ENCODE data around the gene LYZL6. TPM values are rescaled to one million over a fixed set of nuclear protein-coding genes. Genes with fewer than 3 reads are reported as not detected.
"Not testable (repeated sequence)": the region's sequence is repeated elsewhere in the genome, so short reads cannot be mapped to it uniquely, and the experiment has no call there.

LYZL6 gene
- total RNA-seq, 1 donor from 2014 or later = not detected

GRCh38 chr17:35900708-35901480 lies 42.6 kb downstream of the LYZL6 start:
- intact Hi-C loops (cut with micrococcal nuclease) = no loop called here
- H3K27me3 ChIP-seq (ENCODE audit: low read depth) = peaks cover 43% of the 10 kb centered on the region
- no peak overlapping the region for H3K27ac ChIP-seq (replicated peaks)
- H3K4me3 ChIP-seq = no peak overlapping the region
- DNase-seq = no peak
- H3K4me1 ChIP-seq = no peaks in the 10 kb centered on the region
- H3K36me3 ChIP-seq = no peaks in the 10 kb centered on the region
- no peaks in the 10 kb centered on the region for H3K9me3 ChIP-seq (replicated peaks)
- no peak for TF ChIP-seq CTCF (IDR thresholded peaks at IDR 0.05; ENCODE audit: borderline replicate concordance)

GRCh38 chr17:35900280-35900679 lies 43.2 kb downstream of the LYZL6 start:
- no peaks in the 10 kb centered on the region for H3K4me1 ChIP-seq
- no peak for TF ChIP-seq CTCF (IDR thresholded peaks at IDR 0.05; ENCODE audit: borderline replicate concordance)

GRCh38 chr17:35898283-35899070 lies 45.0 kb downstream of the LYZL6 start:
- no peak for TF ChIP-seq CTCF (IDR thresholded peaks at IDR 0.05; ENCODE audit: borderline replicate concordance)
- intact Hi-C loops (cut with micrococcal nuclease) = no loop called here
- Histone ChIP-seq H3K27ac (replicated peaks) (no peak overlapping the region), H3K36me3 (no peaks in the 10 kb centered on the region), H3K4me1 (no peaks in the 10 kb centered on the region), H3K4me3 (no peak overlapping the region), H3K27me3 (ENCODE audit: low read depth) (peaks cover 30% of the 10 kb centered on the region), H3K9me3 (replicated peaks) (no peaks in the 10 kb centered on the region)
- peak; percentile 28 for DNase-seq

More at GRCh38 chr17:35900280-35900679, 43.2 kb downstream of the LYZL6 start:
- no peak for DNase-seq
- H3K27me3 ChIP-seq (ENCODE audit: low read depth) = peaks cover 39% of the 10 kb centered on the region
- H3K36me3 ChIP-seq = no peaks in the 10 kb centered on the region
- H3K27ac ChIP-seq (replicated peaks) = no peak overlapping the region
- intact Hi-C loops (cut with micrococcal nuclease) = no loop called here
- H3K4me3 ChIP-seq = no peak overlapping the region
- no peaks in the 10 kb centered on the region for H3K9me3 ChIP-seq (replicated peaks)

- intact Hi-C loops (cut with micrococcal nuclease); H3K4me1 ChIP-seq; H3K27ac ChIP-seq (replicated peaks); H3K4me3 ChIP-seq; DNase-seq; H3K36me3 ChIP-seq; H3K9me3 ChIP-seq (replicated peaks): not testable (repeated sequence)
- H3K27me3 ChIP-seq (ENCODE audit: low read depth) = peaks cover 29% of the 10 kb centered on the region
These were observed 45.7 kb downstream of the LYZL6 start for GRCh38 chr17:35897772-35898171.

GRCh38 chr17:35895636-35896587 lies 47.6 kb downstream of the LYZL6 start:
- H3K27ac ChIP-seq (replicated peaks) = no peak overlapping the region
- TF ChIP-seq CTCF (IDR thresholded peaks at IDR 0.05; ENCODE audit: borderline replicate concordance) = no peak
- no peaks in the 10 kb centered on the region for H3K4me1 ChIP-seq
- H3K27me3 ChIP-seq (ENCODE audit: low read depth) = peaks cover 12% of the 10 kb centered on the region
- H3K36me3 ChIP-seq = no peaks in the 10 kb centered on the region
- intact Hi-C loops (cut with micrococcal nuclease) = no loop called here
- no peak for DNase-seq
- no peaks in the 10 kb centered on the region for H3K9me3 ChIP-seq (replicated peaks)
- H3K4me3 ChIP-seq = no peak overlapping the region

Data from left ventricle myocardium inferior (tissue), 1 donor.